Fibroblast of mammary gland (primary cell): ENCODE data around the gene THBS1.

Source experiments
- DNase-seq: peaks from one replicate; pipeline ENCODE4 v3.0.0-alpha.2; 2010; ENCODE audit warnings: low read depth
- H3K4me3 ChIP-seq: 2 replicates; pipeline ENCODE4 v1.5.1; 2011; ENCODE audit warnings: low read depth, mild to moderate bottlenecking, low read length, moderate library complexity; ENCODE audit not compliant: control insufficient read depth
- TF ChIP-seq, protein P1 (sequence below): conservative IDR thresholded peaks from 2 replicates; pipeline ENCODE4 v1.5.1; 2011; ENCODE audit warnings: low read depth, low read length, inconsistent platforms; ENCODE audit not compliant: control insufficient read depth, insufficient read depth

The THBS1 gene

DNA sequence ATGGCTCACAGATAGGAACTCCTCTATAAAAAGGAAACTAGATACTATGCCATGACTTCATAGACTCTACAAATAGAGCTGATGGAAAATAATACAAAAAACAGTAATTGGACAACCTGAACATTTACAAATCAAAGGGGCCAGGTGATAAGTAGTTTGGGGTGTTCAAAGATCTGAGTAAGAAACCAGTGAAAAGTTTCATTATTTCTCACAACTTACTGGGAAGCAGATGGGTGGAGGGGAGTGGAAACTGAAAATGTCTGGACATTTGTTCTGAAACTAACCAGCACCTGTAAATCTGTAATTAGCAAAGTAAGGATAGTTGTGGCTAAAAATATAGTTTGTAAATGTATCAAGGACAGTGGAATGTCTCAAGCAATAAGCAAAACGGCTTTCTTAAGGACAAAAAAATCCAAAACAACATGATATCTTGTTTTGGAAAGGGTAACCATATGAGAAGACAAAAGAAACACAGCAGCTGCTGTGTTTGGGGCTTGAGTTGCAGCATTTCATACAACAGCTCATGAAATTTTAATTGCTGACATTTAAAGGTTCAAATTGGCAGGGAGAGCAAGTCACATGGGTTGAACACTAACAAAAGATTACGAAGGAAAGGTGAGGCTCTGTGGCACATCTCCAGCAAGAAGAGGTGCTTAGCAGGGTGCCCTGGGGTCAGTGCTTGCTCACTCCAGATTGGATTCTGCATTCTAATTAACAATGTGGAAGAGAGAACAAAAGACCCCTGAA lies 26.8 kb upstream of the THBS1 start:
- DNase-seq = no peak
- TF ChIP-seq, protein P1, sequence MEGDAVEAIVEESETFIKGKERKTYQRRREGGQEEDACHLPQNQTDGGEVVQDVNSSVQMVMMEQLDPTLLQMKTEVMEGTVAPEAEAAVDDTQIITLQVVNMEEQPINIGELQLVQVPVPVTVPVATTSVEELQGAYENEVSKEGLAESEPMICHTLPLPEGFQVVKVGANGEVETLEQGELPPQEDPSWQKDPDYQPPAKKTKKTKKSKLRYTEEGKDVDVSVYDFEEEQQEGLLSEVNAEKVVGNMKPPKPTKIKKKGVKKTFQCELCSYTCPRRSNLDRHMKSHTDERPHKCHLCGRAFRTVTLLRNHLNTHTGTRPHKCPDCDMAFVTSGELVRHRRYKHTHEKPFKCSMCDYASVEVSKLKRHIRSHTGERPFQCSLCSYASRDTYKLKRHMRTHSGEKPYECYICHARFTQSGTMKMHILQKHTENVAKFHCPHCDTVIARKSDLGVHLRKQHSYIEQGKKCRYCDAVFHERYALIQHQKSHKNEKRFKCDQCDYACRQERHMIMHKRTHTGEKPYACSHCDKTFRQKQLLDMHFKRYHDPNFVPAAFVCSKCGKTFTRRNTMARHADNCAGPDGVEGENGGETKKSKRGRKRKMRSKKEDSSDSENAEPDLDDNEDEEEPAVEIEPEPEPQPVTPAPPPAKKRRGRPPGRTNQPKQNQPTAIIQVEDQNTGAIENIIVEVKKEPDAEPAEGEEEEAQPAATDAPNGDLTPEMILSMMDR = no peak
- H3K4me3 ChIP-seq = no peak overlapping the region

DNA sequence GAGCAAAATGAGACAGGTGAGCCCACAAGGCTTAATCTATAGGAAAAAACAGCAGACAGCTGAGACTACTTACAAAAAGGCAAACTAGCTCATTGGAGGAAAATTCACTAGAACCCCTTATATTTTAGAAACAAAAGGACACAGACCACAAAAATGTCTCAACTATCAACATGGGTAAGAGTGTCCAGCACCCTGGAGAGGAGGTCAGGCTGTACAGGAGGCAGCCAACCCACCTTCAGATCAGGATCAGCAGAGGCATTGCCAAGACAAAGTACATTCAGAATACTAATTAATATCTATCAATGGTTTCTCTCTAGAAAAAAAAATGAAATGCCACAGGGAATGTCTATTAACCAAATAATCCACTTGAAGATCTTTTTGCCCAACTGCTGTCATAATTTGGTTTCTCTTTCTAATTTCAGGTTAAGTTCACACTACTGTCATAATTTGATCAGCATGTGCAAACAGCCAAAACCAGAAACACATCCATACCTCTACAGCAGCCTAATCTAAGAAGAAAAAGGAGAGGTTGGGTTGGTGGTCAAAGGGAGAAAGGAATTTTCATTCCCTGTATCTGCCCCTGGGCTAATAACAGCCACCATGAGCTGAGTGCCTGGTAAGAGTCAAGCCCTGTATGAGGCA lies 26.0 kb upstream of the THBS1 start:
- DNase-seq = no peak
- TF ChIP-seq, protein P1 = no peak
- no peak overlapping the region for H3K4me3 ChIP-seq

DNA sequence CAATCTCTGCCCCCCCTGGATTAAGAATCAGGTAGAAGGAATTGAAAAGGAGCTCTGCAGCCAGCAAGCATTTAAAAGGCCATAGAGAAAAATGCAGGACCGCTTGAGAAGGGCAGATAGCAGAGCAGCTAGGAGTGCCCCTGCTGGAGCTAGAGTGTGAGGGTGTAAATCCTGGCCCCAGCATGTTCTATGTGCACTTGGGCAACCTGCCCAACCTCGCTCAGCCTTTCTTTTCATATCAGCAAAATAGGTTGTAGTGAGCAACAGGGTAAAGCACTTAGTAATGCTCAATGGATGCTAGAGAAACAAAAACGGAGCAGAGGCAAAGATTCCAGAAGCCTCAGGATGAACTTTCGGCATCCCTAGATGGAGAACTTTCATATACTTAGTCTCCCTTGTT lies 25.0 kb upstream of the THBS1 start:
- TF ChIP-seq, protein P1 = no peak
- H3K4me3 ChIP-seq = no peak overlapping the region
- DNase-seq = no peak

DNA sequence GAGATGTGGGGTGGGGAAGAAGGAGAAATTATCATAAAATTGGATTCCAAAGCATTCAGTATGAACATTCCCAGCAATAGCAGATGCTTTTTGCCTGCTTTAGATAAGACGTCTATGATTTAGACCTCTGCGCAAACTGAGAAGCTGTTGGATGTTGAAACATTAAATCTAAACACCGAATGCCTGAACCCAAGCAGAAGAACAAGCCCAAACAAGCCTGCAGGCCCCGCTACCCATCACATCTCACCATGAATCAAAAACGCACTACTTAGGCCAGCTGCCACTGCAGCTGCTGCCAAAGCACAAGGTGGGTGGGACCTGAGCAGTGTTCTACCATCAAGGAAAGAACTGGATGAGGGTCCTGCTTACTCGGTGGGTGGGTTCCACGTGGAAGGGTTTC lies 24.4 kb upstream of the THBS1 start:
- no peak overlapping the region for H3K4me3 ChIP-seq
- DNase-seq = no peak
- TF ChIP-seq, protein P1 = no peak

DNA sequence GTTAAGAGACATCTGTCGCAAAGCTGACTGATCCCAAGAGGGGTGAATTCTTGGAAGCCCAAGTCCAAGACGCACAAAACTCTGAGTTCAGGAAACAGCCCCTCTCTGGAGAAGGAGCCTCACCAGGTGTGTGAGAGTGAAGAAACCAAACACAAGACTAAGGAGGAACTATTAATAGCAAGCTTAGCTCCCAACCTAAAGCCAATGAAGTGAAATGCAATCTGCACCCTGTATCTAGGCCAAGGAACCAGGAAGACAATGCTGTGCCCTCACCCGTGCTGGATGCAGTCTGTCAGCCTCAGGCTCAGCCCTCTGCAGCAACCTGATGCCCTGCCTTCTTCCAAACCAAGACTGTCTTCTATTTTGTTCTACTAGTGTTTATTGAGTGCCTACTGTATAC lies 22.5 kb upstream of the THBS1 start:
- no peak for DNase-seq
- TF ChIP-seq, protein P1 = no peak
- no peak overlapping the region for H3K4me3 ChIP-seq

DNA sequence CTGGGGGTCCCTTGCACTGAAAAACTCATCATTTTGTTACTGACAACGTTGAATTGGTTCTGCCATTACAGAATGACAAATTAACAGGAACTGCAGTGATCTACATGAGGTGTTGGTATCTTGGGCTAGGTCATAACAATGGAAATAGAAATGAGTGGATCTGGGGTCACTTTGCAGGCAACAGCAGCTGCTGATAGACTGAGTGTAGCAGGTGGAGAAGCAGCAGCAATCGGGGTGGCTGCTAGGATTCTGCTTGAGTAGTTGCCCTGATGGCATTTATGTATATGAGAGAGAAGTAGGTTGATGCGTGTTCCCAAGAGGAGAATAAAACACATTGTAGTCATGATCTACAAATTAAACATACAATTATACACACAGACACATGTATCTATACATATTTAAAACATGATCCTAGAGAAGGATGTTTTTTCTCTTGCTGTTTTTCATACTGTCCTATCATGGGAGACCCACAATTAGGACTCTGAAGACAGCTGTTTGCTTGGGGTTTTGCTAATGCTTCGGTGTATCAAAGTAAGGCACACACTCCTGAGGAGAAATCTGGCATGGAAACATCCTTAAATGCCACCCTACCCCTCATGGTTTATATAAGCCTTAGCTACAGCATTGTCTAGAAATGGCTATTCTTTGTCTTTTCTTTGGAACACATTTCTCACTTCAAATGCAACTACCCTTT lies 15.8 kb upstream of the THBS1 start:
- TF ChIP-seq, protein P1 = no peak
- no peak overlapping the region for H3K4me3 ChIP-seq

More for the DNA sequence above, 15.8 kb upstream of the THBS1 start:
- DNase-seq = no peak
